SK-N-SH treated with all-trans-retinoic acid at 6 μM for 48 hours (cell line): ENCODE results near the gene VSIG4.

Source experiments
- ATAC-seq: fragments of 200-7000 bp; cut with Tn5 transposase; 3 replicates; pipeline ENCODE4 v1.9.1; 2020; ENCODE audit warnings: mild to moderate bottlenecking, moderate library complexity
- ARNTL ChIP-seq: fragments of 450-650 bp; formaldehyde crosslinking; IDR thresholded peaks from 2 replicates; pipeline ENCODE4 v1.5.0; 2020; ENCODE audit warnings: low read depth, mild to moderate bottlenecking, moderate library complexity, borderline replicate concordance
- BACH2 ChIP-seq: fragments of 250-450 bp; sonication (Bioruptor Pico); IDR thresholded peaks from 2 replicates; pipeline ENCODE4 v1.9.0; 2021; ENCODE audit warnings: mild to moderate bottlenecking, borderline replicate concordance
- CSDC2 ChIP-seq: fragments of 250-450 bp; sonication (Bioruptor Pico); IDR thresholded peaks from 2 replicates; pipeline ENCODE4 v1.5.0; 2020; ENCODE audit warnings: mild to moderate bottlenecking, moderate library complexity
- ESRRG ChIP-seq: fragments of 250-450 bp; sonication (Bioruptor Pico); IDR thresholded peaks from 2 replicates; pipeline ENCODE4 v1.6.1; 2021; ENCODE audit warnings: mild to moderate bottlenecking
- GLIS3 ChIP-seq: fragments of 250-450 bp; sonication (Bioruptor Pico); IDR thresholded peaks from 2 replicates; pipeline ENCODE4 v1.5.0; 2020; ENCODE audit warnings: mild to moderate bottlenecking, moderate library complexity
- OSR1 ChIP-seq: fragments of 250-450 bp; sonication (Bioruptor Pico); IDR thresholded peaks from 2 replicates; pipeline ENCODE4 v1.8.0; 2022; ENCODE audit warnings: moderate library complexity, mild to moderate bottlenecking, inconsistent platforms
- PPARA ChIP-seq: fragments of 250-450 bp; sonication (Bioruptor Pico); IDR thresholded peaks from 2 replicates; pipeline ENCODE4 v1.5.0; 2020; ENCODE audit warnings: mild to moderate bottlenecking, borderline replicate concordance
- RARB ChIP-seq: fragments of 250-450 bp; sonication (Bioruptor Pico); IDR thresholded peaks from 2 replicates; pipeline ENCODE4 v1.8.0; 2021; ENCODE audit warnings: mild to moderate bottlenecking, moderate library complexity
- SNAI2 ChIP-seq: fragments of 250-450 bp; sonication (Bioruptor Pico); IDR thresholded peaks from 2 replicates; pipeline ENCODE4 v1.5.0; 2020; ENCODE audit warnings: mild to moderate bottlenecking, moderate library complexity
- TOX ChIP-seq: fragments of 250-450 bp; sonication (Bioruptor Pico); IDR thresholded peaks from 2 replicates; pipeline ENCODE4 v1.8.0; 2021; ENCODE audit warnings: mild to moderate bottlenecking, moderate library complexity, borderline replicate concordance
- ZC3H10 ChIP-seq: fragments of 250-450 bp; sonication (Bioruptor Pico); IDR thresholded peaks from 2 replicates; pipeline ENCODE4 v1.5.1; 2021; ENCODE audit warnings: mild to moderate bottlenecking, moderate library complexity
- ZFP30 ChIP-seq: fragments of 450-650 bp; formaldehyde crosslinking; IDR thresholded peaks from 2 replicates; pipeline ENCODE4 v1.5.0; 2022; ENCODE audit warnings: mild to moderate bottlenecking, moderate library complexity
- ZNF565 ChIP-seq: fragments of 450-650 bp; formaldehyde crosslinking; conservative IDR thresholded peaks from 2 replicates; pipeline ENCODE4 v1.5.0; 2020; ENCODE audit warnings: low read depth, mild to moderate bottlenecking, moderate library complexity
- ZNF70 ChIP-seq: fragments of 450-650 bp; formaldehyde crosslinking; IDR thresholded peaks from 2 replicates; pipeline ENCODE4 v1.5.0; 2020; ENCODE audit warnings: mild to moderate bottlenecking, moderate library complexity
- ZNF8 ChIP-seq: fragments of 450-650 bp; formaldehyde crosslinking; IDR thresholded peaks from 2 replicates; pipeline ENCODE4 v1.5.0; 2020; ENCODE audit warnings: mild to moderate bottlenecking, moderate library complexity
- TF ChIP-seq, protein P1 (sequence below): fragments of 250-450 bp; sonication (Bioruptor Pico); IDR thresholded peaks from 2 replicates; pipeline ENCODE4 v1.5.1; 2020; ENCODE audit warnings: low read depth, mild to moderate bottlenecking, moderate library complexity
- TF ChIP-seq, protein P2 (sequence below): fragments of 250-450 bp; sonication (Bioruptor Pico); IDR thresholded peaks from 2 replicates; pipeline ENCODE4 v1.8.0; 2020; ENCODE audit warnings: mild to moderate bottlenecking, moderate library complexity, borderline replicate concordance
- TF ChIP-seq, protein P3 (sequence below): fragments of 250-450 bp; sonication (Bioruptor Pico); IDR thresholded peaks from 2 replicates; pipeline ENCODE4 v1.8.0; 2021; ENCODE audit warnings: low read depth, mild to moderate bottlenecking, moderate library complexity, borderline replicate concordance
- TF ChIP-seq, protein P4 (sequence below): fragments of 250-450 bp; sonication (Bioruptor Pico); IDR thresholded peaks from 2 replicates; pipeline ENCODE4 v1.5.1; 2021; ENCODE audit warnings: mild to moderate bottlenecking, moderate library complexity

VSIG4 gene

DNA sequence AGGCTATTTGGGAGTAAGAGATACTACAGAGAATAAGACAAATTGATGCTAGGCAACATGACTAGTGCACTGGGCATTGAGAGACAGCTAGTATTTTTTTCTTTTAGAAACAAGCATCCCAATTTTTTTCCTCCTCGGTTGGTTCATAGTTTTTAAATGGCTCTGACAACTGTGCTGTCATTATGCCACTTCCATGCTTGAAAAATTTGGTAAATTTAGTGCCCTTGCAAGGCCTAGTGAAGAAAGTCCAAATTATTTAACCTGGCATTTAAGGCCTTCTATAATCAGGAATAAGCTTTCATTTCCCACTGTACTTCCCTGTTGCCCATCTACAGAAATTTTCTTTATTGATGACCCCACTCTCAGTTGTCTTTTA, 15.8 kb downstream of the VSIG4 start:
- no peak for ATAC-seq
- no peak for TF ChIP-seq ZFP30 (CRISPR knock-in tag)
- TF ChIP-seq PPARA (CRISPR knock-in tag) = no peak
- no peak for TF ChIP-seq RARB (CRISPR knock-in tag)
- no peak for TF ChIP-seq GLIS3 (CRISPR knock-in tag)
- TF ChIP-seq ZNF8 (CRISPR knock-in tag) = no peak
- no peak for TF ChIP-seq ZNF70 (CRISPR knock-in tag)
- TF ChIP-seq, protein P1, sequence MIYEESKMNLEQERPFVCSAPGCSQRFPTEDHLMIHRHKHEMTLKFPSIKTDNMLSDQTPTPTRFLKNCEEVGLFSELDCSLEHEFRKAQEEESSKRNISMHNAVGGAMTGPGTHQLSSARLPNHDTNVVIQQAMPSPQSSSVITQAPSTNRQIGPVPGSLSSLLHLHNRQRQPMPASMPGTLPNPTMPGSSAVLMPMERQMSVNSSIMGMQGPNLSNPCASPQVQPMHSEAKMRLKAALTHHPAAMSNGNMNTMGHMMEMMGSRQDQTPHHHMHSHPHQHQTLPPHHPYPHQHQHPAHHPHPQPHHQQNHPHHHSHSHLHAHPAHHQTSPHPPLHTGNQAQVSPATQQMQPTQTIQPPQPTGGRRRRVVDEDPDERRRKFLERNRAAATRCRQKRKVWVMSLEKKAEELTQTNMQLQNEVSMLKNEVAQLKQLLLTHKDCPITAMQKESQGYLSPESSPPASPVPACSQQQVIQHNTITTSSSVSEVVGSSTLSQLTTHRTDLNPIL (CRISPR knock-in tag) = no peak
- TF ChIP-seq ZC3H10 (CRISPR knock-in tag) = no peak
- TF ChIP-seq SNAI2 (CRISPR knock-in tag) = no peak

DNA sequence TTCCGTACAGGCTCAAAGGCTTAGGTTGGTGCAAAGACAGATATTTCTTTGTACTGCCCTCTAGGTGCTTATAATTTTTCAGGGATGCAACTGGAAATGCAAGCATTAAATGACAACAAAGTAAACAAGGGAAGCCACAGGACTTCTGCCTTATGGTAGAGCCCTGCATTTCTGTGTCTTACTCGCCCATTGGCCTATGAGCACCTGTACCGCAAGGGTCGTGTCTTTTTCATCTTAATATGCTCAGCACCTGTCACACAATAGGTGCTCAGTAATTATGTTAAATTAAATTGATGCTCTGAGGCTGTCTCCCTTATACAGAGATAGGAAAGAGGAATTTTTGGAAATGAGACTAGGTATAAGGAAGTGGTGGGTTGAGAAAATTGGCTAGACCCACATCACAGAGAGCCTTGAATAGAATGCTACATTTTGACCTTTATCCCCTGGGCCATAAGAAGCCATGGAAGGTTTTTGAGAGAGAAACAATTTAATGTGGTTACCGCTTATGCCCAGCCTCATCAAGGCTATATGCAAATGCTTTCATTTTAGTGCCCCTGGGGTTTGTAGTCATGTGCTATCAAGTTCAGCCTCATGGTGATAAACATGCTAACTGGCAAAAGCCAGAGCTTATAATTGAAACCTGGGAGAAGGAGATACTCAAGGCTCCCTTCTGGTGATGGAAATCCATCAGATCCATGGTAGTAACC, 16.3 kb downstream of the VSIG4 start:
- ATAC-seq = no peak
- TF ChIP-seq TOX (CRISPR knock-in tag) (no peak), CSDC2 (CRISPR knock-in tag) (no peak), ZNF70 (CRISPR knock-in tag) (no peak), ZNF565 (CRISPR knock-in tag) (no peak), SNAI2 (CRISPR knock-in tag) (no peak), ARNTL (CRISPR knock-in tag) (no peak), PPARA (CRISPR knock-in tag) (no peak), OSR1 (CRISPR knock-in tag) (no peak)
- TF ChIP-seq, protein P2, sequence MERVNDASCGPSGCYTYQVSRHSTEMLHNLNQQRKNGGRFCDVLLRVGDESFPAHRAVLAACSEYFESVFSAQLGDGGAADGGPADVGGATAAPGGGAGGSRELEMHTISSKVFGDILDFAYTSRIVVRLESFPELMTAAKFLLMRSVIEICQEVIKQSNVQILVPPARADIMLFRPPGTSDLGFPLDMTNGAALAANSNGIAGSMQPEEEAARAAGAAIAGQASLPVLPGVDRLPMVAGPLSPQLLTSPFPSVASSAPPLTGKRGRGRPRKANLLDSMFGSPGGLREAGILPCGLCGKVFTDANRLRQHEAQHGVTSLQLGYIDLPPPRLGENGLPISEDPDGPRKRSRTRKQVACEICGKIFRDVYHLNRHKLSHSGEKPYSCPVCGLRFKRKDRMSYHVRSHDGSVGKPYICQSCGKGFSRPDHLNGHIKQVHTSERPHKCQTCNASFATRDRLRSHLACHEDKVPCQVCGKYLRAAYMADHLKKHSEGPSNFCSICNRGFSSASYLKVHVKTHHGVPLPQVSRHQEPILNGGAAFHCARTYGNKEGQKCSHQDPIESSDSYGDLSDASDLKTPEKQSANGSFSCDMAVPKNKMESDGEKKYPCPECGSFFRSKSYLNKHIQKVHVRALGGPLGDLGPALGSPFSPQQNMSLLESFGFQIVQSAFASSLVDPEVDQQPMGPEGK (CRISPR knock-in tag) = no peak
- TF ChIP-seq, protein P3, sequence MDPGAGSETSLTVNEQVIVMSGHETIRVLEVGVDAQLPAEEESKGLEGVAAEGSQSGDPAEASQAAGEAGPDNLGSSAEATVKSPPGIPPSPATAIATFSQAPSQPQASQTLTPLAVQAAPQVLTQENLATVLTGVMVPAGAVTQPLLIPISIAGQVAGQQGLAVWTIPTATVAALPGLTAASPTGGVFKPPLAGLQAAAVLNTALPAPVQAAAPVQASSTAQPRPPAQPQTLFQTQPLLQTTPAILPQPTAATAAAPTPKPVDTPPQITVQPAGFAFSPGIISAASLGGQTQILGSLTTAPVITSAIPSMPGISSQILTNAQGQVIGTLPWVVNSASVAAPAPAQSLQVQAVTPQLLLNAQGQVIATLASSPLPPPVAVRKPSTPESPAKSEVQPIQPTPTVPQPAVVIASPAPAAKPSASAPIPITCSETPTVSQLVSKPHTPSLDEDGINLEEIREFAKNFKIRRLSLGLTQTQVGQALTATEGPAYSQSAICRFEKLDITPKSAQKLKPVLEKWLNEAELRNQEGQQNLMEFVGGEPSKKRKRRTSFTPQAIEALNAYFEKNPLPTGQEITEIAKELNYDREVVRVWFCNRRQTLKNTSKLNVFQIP (CRISPR knock-in tag) = no peak
- TF ChIP-seq, protein P1 (CRISPR knock-in tag) = no peak
- TF ChIP-seq, protein P4, sequence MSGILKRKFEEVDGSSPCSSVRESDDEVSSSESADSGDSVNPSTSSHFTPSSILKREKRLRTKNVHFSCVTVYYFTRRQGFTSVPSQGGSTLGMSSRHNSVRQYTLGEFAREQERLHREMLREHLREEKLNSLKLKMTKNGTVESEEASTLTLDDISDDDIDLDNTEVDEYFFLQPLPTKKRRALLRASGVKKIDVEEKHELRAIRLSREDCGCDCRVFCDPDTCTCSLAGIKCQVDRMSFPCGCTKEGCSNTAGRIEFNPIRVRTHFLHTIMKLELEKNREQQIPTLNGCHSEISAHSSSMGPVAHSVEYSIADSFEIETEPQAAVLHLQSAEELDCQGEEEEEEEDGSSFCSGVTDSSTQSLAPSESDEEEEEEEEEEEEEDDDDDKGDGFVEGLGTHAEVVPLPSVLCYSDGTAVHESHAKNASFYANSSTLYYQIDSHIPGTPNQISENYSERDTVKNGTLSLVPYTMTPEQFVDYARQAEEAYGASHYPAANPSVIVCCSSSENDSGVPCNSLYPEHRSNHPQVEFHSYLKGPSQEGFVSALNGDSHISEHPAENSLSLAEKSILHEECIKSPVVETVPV (CRISPR knock-in tag) = no peak

DNA sequence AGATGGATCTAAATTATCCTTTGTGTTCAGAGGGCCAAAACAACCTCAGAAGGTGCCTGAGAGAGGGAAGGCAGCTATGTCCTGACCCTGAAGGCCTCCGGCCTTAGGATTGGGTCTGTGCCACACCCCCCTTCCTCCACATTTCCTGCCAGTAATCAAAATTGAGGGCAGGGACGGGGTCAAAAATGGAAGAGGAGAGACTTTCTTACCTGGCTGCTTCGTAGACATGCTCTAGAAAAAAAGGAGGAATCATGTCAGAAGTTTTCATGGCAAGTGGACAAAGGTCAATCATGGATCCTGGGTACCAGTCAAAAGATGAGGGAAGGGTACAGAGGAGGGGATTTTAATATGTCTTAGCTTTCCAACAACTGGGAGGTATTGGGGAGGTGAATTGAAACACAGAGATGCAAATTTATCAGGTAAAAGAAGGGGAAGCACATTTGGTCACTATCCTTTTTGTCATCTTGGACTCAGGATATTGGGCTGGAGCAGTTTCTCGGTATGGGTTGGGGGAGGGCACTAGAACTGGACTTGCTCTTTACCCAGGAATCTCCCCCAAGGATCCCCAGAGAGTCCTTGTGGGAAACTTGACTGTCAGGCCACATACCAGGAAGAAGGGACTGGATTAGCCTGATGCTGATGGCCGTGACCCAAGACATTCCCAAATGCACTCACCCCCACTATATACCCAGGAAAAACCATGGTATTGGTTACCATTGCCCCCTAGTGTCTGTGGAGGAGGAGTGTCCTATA, 17.1 kb downstream of the VSIG4 start:
- no peak; the same call in 2 of the 3 replicates for ATAC-seq
- no peak for TF ChIP-seq TOX (CRISPR knock-in tag)
- TF ChIP-seq, protein P3 (CRISPR knock-in tag) = no peak
- no peak for TF ChIP-seq OSR1 (CRISPR knock-in tag)
- TF ChIP-seq BACH2 = no peak
- TF ChIP-seq, protein P1 (CRISPR knock-in tag) = no peak
- TF ChIP-seq CSDC2 (CRISPR knock-in tag) = no peak
- no peak for TF ChIP-seq ARNTL (CRISPR knock-in tag)
- no peak for TF ChIP-seq GLIS3 (CRISPR knock-in tag)
- no peak for TF ChIP-seq ZNF565 (CRISPR knock-in tag)
- no peak for TF ChIP-seq ESRRG (CRISPR knock-in tag)
- TF ChIP-seq, protein P4 (CRISPR knock-in tag) = no peak
- TF ChIP-seq PPARA (CRISPR knock-in tag) = no peak
- no peak for TF ChIP-seq ZFP30 (CRISPR knock-in tag)
